ENCODE data around the gene SMOC2.

SMOC2 gene

DNA sequence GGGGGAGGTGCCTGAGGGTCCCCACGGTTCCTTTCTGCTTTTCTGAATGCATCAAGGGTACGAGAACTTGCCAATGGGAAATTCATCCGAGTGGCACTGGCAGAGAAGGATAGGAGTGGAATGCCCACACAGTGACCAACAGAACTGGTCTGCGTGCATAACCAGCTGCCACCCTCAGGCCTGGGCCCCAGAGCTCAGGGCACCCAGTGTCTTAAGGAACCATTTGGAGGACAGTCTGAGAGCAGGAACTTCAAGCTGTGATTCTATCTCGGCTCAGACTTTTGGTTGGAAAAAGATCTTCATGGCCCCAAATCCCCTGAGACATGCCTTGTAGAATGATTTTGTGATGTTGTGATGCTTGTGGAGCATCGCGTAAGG is 226.4 kb downstream of the SMOC2 start:
- H3K18ac ChIP-seq (ENCODE audit: low read length): no peak overlapping the region
- H3K4me1 ChIP-seq (ENCODE audit: control insufficient read depth, low read depth, low read length): no peaks in the 10 kb centered on the region
- H3K27ac ChIP-seq (ENCODE audit: low read depth, low read length): no peak overlapping the region
- no peaks in the 10 kb centered on the region for H3K27me3 ChIP-seq (ENCODE audit: insufficient read depth, low read length, poor library complexity)
- H2AK5ac ChIP-seq (ENCODE audit: low read length): no peak overlapping the region
- no peak overlapping the region for H3K4me2 ChIP-seq (ENCODE audit: low read length)
- no peak overlapping the region for H3K9ac ChIP-seq (ENCODE audit: low read length)
- no peak overlapping the region for H4K5ac ChIP-seq (ENCODE audit: low read length)
- no peaks in the 10 kb centered on the region for H3K79me1 ChIP-seq (ENCODE audit: low read length)
- H3K56ac ChIP-seq (ENCODE audit: low read length): no peak overlapping the region
- H3K36me3 ChIP-seq (ENCODE audit: control insufficient read depth, insufficient read depth, low read length): no peaks in the 10 kb centered on the region
- H4K8ac ChIP-seq (ENCODE audit: low read depth, low read length): no peak overlapping the region
- no peak overlapping the region for H2BK15ac ChIP-seq (replicated peaks; ENCODE audit: low read depth)
- H3K4me3 ChIP-seq (ENCODE audit: low read length): no peak overlapping the region
- WGBS (ENCODE audit: extremely low coverage, insufficient coverage, low lambda C conversion rate): no CpG with 5 or more reads among the region's 7 CpGs
- no peak overlapping the region for H3K4ac ChIP-seq (ENCODE audit: low read depth, low read length)
- H2BK120ac ChIP-seq (ENCODE audit: low read depth, low read length): no peak overlapping the region
- no peak for DNase-seq
- H3K23ac ChIP-seq (ENCODE audit: low read length): no peak overlapping the region
- H3K79me2 ChIP-seq (ENCODE audit: control insufficient read depth, insufficient read depth, low read length): no peaks in the 10 kb centered on the region
- no peak overlapping the region for H2BK5ac ChIP-seq (ENCODE audit: low read length)

GRCh38 chr6:168670401-168670985 is 229.5 kb downstream of the SMOC2 start:
- no peak overlapping the region for H4K5ac ChIP-seq (ENCODE audit: low read length)
- H3K27ac ChIP-seq (ENCODE audit: low read depth, low read length): no peak overlapping the region
- no peaks in the 10 kb centered on the region for H3K4me1 ChIP-seq (ENCODE audit: control insufficient read depth, low read depth, low read length)
- H3K56ac ChIP-seq (ENCODE audit: low read length): no peak overlapping the region
- H3K79me1 ChIP-seq (ENCODE audit: low read length): no peaks in the 10 kb centered on the region
- H3K18ac ChIP-seq (ENCODE audit: low read length): no peak overlapping the region
- H3K4me2 ChIP-seq (ENCODE audit: low read length): no peak overlapping the region
- no peak overlapping the region for H3K4ac ChIP-seq (ENCODE audit: low read depth, low read length)
- H2BK120ac ChIP-seq (ENCODE audit: low read depth, low read length): no peak overlapping the region
- H4K8ac ChIP-seq (ENCODE audit: low read depth, low read length): no peak overlapping the region
- no peaks in the 10 kb centered on the region for H3K36me3 ChIP-seq (ENCODE audit: control insufficient read depth, insufficient read depth, low read length)
- no peak overlapping the region for H2BK15ac ChIP-seq (replicated peaks; ENCODE audit: low read depth)
- no CpG with 5 or more reads among the region's 12 CpGs for WGBS (ENCODE audit: extremely low coverage, insufficient coverage, low lambda C conversion rate)
- no peak overlapping the region for H3K9ac ChIP-seq (ENCODE audit: low read length)
- H3K23ac ChIP-seq (ENCODE audit: low read length): no peak overlapping the region
- no peak overlapping the region for H2AK5ac ChIP-seq (ENCODE audit: low read length)
- H3K79me2 ChIP-seq (ENCODE audit: control insufficient read depth, insufficient read depth, low read length): no peaks in the 10 kb centered on the region
- DNase-seq: no peak
- H3K4me3 ChIP-seq (ENCODE audit: low read length): no peak overlapping the region
- H3K27me3 ChIP-seq (ENCODE audit: insufficient read depth, low read length, poor library complexity): no peaks in the 10 kb centered on the region
- no peak overlapping the region for H2BK5ac ChIP-seq (ENCODE audit: low read length)

GRCh38 chr6:168671028-168671862 is 230.3 kb downstream of the SMOC2 start:
- Histone ChIP-seq H3K4me3 (ENCODE audit: low read length) (no peak overlapping the region), H2BK5ac (ENCODE audit: low read length) (no peak overlapping the region), H3K9ac (ENCODE audit: low read length) (no peak overlapping the region), H3K27ac (ENCODE audit: low read depth, low read length) (no peak overlapping the region), H3K79me1 (ENCODE audit: low read length) (no peaks in the 10 kb centered on the region), H2BK120ac (ENCODE audit: low read depth, low read length) (no peak overlapping the region), H2BK15ac (replicated peaks; ENCODE audit: low read depth) (no peak overlapping the region), H4K5ac (ENCODE audit: low read length) (no peak overlapping the region), H4K8ac (ENCODE audit: low read depth, low read length) (no peak overlapping the region), H3K18ac (ENCODE audit: low read length) (no peak overlapping the region), H3K56ac (ENCODE audit: low read length) (no peak overlapping the region), H3K79me2 (ENCODE audit: control insufficient read depth, insufficient read depth, low read length) (no peaks in the 10 kb centered on the region), H3K27me3 (ENCODE audit: insufficient read depth, low read length, poor library complexity) (no peaks in the 10 kb centered on the region), H3K23ac (ENCODE audit: low read length) (no peak overlapping the region), H3K36me3 (ENCODE audit: control insufficient read depth, insufficient read depth, low read length) (no peaks in the 10 kb centered on the region), H3K4me2 (ENCODE audit: low read length) (no peak overlapping the region), H3K4ac (ENCODE audit: low read depth, low read length) (no peak overlapping the region), H2AK5ac (ENCODE audit: low read length) (no peak overlapping the region), H3K4me1 (ENCODE audit: control insufficient read depth, low read depth, low read length) (no peaks in the 10 kb centered on the region)
- DNase-seq: no peak
- no CpG with 5 or more reads among the region's 19 CpGs for WGBS (ENCODE audit: extremely low coverage, insufficient coverage, low lambda C conversion rate)

DNA sequence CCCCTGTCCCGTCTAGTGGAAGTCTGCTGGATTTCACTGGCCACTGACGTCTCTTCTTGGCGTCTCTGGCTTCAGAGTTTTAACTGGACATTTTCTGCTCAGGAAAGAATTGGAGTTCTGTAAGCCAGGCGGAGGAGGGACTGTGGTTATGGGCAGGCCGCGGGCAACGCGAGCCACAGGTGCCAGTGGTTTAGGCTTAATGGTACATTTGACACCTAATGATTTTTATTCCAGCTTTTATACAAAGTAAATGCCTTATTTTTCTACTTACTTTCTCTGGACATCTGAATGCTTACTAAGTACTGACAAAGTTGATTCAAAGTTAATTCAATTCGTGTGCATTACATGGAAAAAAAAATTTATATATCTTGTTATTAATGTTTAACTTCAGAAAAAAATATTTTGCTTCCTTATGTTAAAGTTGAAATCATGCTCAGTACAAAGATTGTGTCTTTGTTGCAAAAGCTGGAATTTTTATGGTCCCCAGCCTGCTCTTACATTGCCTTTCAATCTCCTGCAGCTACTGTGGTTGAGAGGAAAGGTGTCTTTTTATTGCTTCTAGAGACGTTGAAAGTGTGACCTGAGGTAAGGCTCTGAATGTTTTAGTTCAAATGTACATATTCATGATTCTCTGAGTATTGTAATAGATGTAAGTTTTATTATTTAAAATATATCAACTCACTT is 231.0 kb downstream of the SMOC2 start:
- no peaks in the 10 kb centered on the region for H3K36me3 ChIP-seq (ENCODE audit: control insufficient read depth, insufficient read depth, low read length)
- no peaks in the 10 kb centered on the region for H3K79me2 ChIP-seq (ENCODE audit: control insufficient read depth, insufficient read depth, low read length)
- no peak overlapping the region for H3K23ac ChIP-seq (ENCODE audit: low read length)
- H3K4me3 ChIP-seq (ENCODE audit: low read length): no peak overlapping the region
- H2BK120ac ChIP-seq (ENCODE audit: low read depth, low read length): no peak overlapping the region
- H3K4me1 ChIP-seq (ENCODE audit: control insufficient read depth, low read depth, low read length): no peaks in the 10 kb centered on the region
- no peak overlapping the region for H3K18ac ChIP-seq (ENCODE audit: low read length)
- WGBS (ENCODE audit: extremely low coverage, insufficient coverage, low lambda C conversion rate): no CpG with 5 or more reads among the region's 10 CpGs
- no peak overlapping the region for H2BK15ac ChIP-seq (replicated peaks; ENCODE audit: low read depth)
- H3K9ac ChIP-seq (ENCODE audit: low read length): no peak overlapping the region
- H2AK5ac ChIP-seq (ENCODE audit: low read length): no peak overlapping the region
- no peak overlapping the region for H4K5ac ChIP-seq (ENCODE audit: low read length)
- no peaks in the 10 kb centered on the region for H3K27me3 ChIP-seq (ENCODE audit: insufficient read depth, low read length, poor library complexity)
- no peak overlapping the region for H3K4me2 ChIP-seq (ENCODE audit: low read length)
- H4K8ac ChIP-seq (ENCODE audit: low read depth, low read length): no peak overlapping the region
- no peak overlapping the region for H3K27ac ChIP-seq (ENCODE audit: low read depth, low read length)
- H3K79me1 ChIP-seq (ENCODE audit: low read length): no peaks in the 10 kb centered on the region
- DNase-seq: no peak
- H3K4ac ChIP-seq (ENCODE audit: low read depth, low read length): no peak overlapping the region
- H2BK5ac ChIP-seq (ENCODE audit: low read length): no peak overlapping the region
- H3K56ac ChIP-seq (ENCODE audit: low read length): no peak overlapping the region

DNA sequence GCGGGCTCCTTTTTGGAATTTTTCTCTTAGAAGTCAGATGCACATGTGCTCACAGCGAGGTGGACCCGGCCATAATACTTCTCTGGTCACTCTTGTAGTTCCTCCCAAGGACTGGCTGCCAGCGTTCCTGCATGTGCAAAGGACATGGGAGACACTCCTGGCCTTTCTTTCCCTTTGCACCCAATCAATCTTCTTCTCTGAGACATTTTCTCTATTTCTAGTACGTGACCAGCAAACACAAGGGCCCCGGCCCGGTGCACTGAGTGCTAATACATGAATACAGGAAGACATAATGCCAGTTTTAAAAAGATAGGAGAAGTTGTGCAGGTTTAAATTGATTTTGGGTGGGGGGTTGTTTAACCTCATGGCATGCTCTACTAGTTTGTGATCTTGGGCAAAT is 233.6 kb downstream of the SMOC2 start:
- Histone ChIP-seq H2BK5ac (ENCODE audit: low read length) (no peak overlapping the region), H3K36me3 (ENCODE audit: control insufficient read depth, insufficient read depth, low read length) (no peaks in the 10 kb centered on the region), H3K9ac (ENCODE audit: low read length) (no peak overlapping the region), H3K4me2 (ENCODE audit: low read length) (no peak overlapping the region), H2AK5ac (ENCODE audit: low read length) (no peak overlapping the region), H2BK15ac (replicated peaks; ENCODE audit: low read depth) (no peak overlapping the region), H3K27me3 (ENCODE audit: insufficient read depth, low read length, poor library complexity) (no peaks in the 10 kb centered on the region), H3K4me1 (ENCODE audit: control insufficient read depth, low read depth, low read length) (no peaks in the 10 kb centered on the region), H4K5ac (ENCODE audit: low read length) (no peak overlapping the region), H3K27ac (ENCODE audit: low read depth, low read length) (no peak overlapping the region), H3K79me1 (ENCODE audit: low read length) (no peaks in the 10 kb centered on the region), H3K18ac (ENCODE audit: low read length) (no peak overlapping the region), H3K4me3 (ENCODE audit: low read length) (no peak overlapping the region), H2BK120ac (ENCODE audit: low read depth, low read length) (no peak overlapping the region), H3K23ac (ENCODE audit: low read length) (no peak overlapping the region), H3K56ac (ENCODE audit: low read length) (no peak overlapping the region), H4K8ac (ENCODE audit: low read depth, low read length) (no peak overlapping the region), H3K79me2 (ENCODE audit: control insufficient read depth, insufficient read depth, low read length) (no peaks in the 10 kb centered on the region), H3K4ac (ENCODE audit: low read depth, low read length) (no peak overlapping the region)
- DNase-seq: no peak
- WGBS (ENCODE audit: extremely low coverage, insufficient coverage, low lambda C conversion rate): no CpG with 5 or more reads among the region's 7 CpGs

Data from mesendoderm (in vitro differentiated cells).